ENCODE data around the gene DDX41.

DNA sequence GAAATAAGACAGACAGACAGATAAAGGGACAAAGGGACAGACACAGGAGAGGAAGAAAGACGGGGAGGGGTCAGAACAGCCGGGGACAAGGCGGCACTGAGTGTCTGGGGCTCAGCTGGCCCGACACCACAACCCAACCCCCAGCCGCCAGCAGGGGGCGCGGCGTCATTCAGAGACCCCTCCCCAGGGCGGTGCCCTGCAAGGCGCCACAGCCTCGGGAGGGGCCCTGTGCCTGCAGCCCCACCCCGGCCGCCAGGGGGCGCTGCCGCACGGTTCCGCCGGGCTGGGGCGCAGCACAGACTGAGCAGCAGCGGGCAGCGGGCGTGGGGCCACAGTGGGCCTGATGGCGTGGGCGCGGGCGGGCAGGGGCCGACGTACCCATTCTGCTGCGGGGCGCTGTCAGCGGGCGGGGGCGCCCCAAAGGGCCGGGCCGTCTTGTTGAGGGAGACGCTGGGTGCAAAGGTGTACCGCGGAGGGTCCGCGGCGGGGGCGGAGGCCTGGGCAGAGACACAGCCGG, 25.3 kb downstream of the DDX41 start:
- TF ChIP-seq CTCF (IDR thresholded peaks at IDR 0.05) (peak; percentile 65 to 86 (median 79)), POLR2AphosphoS5 (IDR thresholded peaks at IDR 0.05) (peak in 1 of 3 donors; percentile 5), POLR2A (IDR thresholded peaks at IDR 0.05) (no peak)
